Cardiac muscle cell (in vitro differentiated cells and primary cell): ENCODE data around the gene HMBS. TPM values are rescaled to one million over a fixed set of nuclear protein-coding genes. Genes with fewer than 3 reads are reported as not detected.

Source experiments
- DNase-seq, 2 donors: peaks; one replicate each; pipeline versions ENCODE4 v3.0.0 to v3.0.0-alpha.2; 2010 to 2017; ENCODE audit warnings: low read depth in 1 of 2, low spot score in 1 of 2
- H3K27ac ChIP-seq: fragments of 200-600 bp; sonication (generic); 2 replicates; pipeline ENCODE4 v1.5.1; 2016
- H3K27me3 ChIP-seq: fragments of 200-600 bp; sonication (generic); 2 replicates; pipeline ENCODE4 v1.6.0; 2016; ENCODE audit warnings: control low read depth
- H3K36me3 ChIP-seq: fragments of 200-600 bp; sonication (generic); 2 replicates; pipeline ENCODE4 v1.5.1; 2016; ENCODE audit warnings: control low read depth
- H3K4me1 ChIP-seq: fragments of 200-600 bp; sonication (generic); 2 replicates; pipeline ENCODE4 v1.8.1; 2017; ENCODE audit warnings: low read depth, mild to moderate bottlenecking, mixed run types
- H3K4me3 ChIP-seq: fragments of 200-600 bp; sonication (generic); 2 replicates; pipeline ENCODE4 v1.5.1; 2016; ENCODE audit warnings: mild to moderate bottlenecking
- H3K9me3 ChIP-seq: fragments of 200-600 bp; sonication (generic); 2 replicates; pipeline ENCODE4 v1.5.1; 2017; ENCODE audit warnings: low read depth, mild to moderate bottlenecking, control low read depth
- CTCF ChIP-seq: IDR thresholded peaks from 2 replicates; pipeline ENCODE4 v1.5.1; 2012; ENCODE audit warnings: low read depth, mild to moderate bottlenecking, low read length
- polyA plus RNA-seq: library from polyadenylated mRNA; unstranded; fragments of >200 nt; fragmentation: Nextera tagmentation; extraction: Ambion mirVana; gene quantifications from 2 replicates; pipeline ENCODE4 v1.2.1, GENCODE V29; 2016
- total RNA-seq: library from RNA; depleted of rRNA; stranded (reverse); fragments of >200 nt; gene quantifications from 2 replicates; pipeline ENCODE4 v1.2.3, GENCODE V29; 2016

Gene HMBS
- total and polyA plus RNA-seq, 2 experiments from 2014 or later, result 9.6 to 92.9 TPM

- no peak for TF ChIP-seq CTCF
- H3K4me1 ChIP-seq, result peaks cover under 1% of the 10 kb centered on the region
These were observed 23.4 kb upstream of the HMBS start for GRCh38 chr11:119061256-119061655.

GRCh38 chr11:119062779-119063178 is 21.9 kb upstream of the HMBS start:
- no peaks in the 10 kb centered on the region for H3K9me3 ChIP-seq
- peak in 1 of 2 donors; percentile 73 for DNase-seq
- H3K27ac ChIP-seq, result no peak overlapping the region
- no peak overlapping the region for H3K4me3 ChIP-seq
- H3K4me1 ChIP-seq, result peaks cover 3% of the 10 kb centered on the region
- no peaks in the 10 kb centered on the region for H3K36me3 ChIP-seq
- no peaks in the 10 kb centered on the region for H3K27me3 ChIP-seq
- no peak for TF ChIP-seq CTCF

More at GRCh38 chr11:119061256-119061655, 23.4 kb upstream of the HMBS start:
- no peak overlapping the region for H3K4me3 ChIP-seq
- H3K27ac ChIP-seq, result no peak overlapping the region
- H3K9me3 ChIP-seq, result no peaks in the 10 kb centered on the region
- no peaks in the 10 kb centered on the region for H3K27me3 ChIP-seq
- no peak for DNase-seq
- no peaks in the 10 kb centered on the region for H3K36me3 ChIP-seq

- no peaks in the 10 kb centered on the region for H3K9me3 ChIP-seq
- peaks cover 4% of the 10 kb centered on the region for H3K36me3 ChIP-seq
- no peaks in the 10 kb centered on the region for H3K27me3 ChIP-seq
- peak; percentile 48 for TF ChIP-seq CTCF
- DNase-seq, result peak in 1 of 2 donors; percentile 45
- peaks cover 3% of the 10 kb centered on the region for H3K4me1 ChIP-seq
- no peak overlapping the region for H3K27ac ChIP-seq
- no peak overlapping the region for H3K4me3 ChIP-seq
These were observed 19.3 kb upstream of the HMBS start for GRCh38 chr11:119065369-119065768.

GRCh38 chr11:119067371-119068222 is 17.1 kb upstream of the HMBS start, which contains the start of gene VPS11:
Gene VPS11, plus strand, starts transcription at chr11:119067818. Its CDS starts 6 bp downstream, at chr11:119067824.
- peaks cover 21% of the 10 kb centered on the region for H3K36me3 ChIP-seq
- DNase-seq, result peak; percentile 96 to 99
- peak within 1 kb of the TSS; percentile 88 for H3K4me3 ChIP-seq
- peaks cover 3% of the 10 kb centered on the region for H3K4me1 ChIP-seq
- no peaks in the 10 kb centered on the region for H3K9me3 ChIP-seq
- TF ChIP-seq CTCF, result no peak
- H3K27ac ChIP-seq, result peak within 1 kb of the TSS; percentile 88
- no peaks in the 10 kb centered on the region for H3K27me3 ChIP-seq

- no peaks in the 10 kb centered on the region for H3K27me3 ChIP-seq
- H3K4me1 ChIP-seq, result no peaks in the 10 kb centered on the region
- H3K4me3 ChIP-seq, result no peak overlapping the region
- H3K27ac ChIP-seq, result no peak overlapping the region
- no peaks in the 10 kb centered on the region for H3K9me3 ChIP-seq
- peaks cover 57% of the 10 kb centered on the region for H3K36me3 ChIP-seq
- DNase-seq, result no peak
- TF ChIP-seq CTCF, result no peak
These were observed 6.8 kb upstream of the HMBS start for GRCh38 chr11:119077839-119078238.
